GM19238 (cell line): ENCODE data around the gene SECISBP2L.
"Not testable (repeated sequence)": the region's sequence is repeated elsewhere in the genome, so short reads cannot be mapped to it uniquely, and the experiment has no call there.

Experiments
- DNase-seq: peaks from one replicate; pipeline ENCODE4 v3.0.0; 2011; ENCODE audit warnings: low spot score; ENCODE audit not compliant: insufficient read length

The SECISBP2L gene, protein sequence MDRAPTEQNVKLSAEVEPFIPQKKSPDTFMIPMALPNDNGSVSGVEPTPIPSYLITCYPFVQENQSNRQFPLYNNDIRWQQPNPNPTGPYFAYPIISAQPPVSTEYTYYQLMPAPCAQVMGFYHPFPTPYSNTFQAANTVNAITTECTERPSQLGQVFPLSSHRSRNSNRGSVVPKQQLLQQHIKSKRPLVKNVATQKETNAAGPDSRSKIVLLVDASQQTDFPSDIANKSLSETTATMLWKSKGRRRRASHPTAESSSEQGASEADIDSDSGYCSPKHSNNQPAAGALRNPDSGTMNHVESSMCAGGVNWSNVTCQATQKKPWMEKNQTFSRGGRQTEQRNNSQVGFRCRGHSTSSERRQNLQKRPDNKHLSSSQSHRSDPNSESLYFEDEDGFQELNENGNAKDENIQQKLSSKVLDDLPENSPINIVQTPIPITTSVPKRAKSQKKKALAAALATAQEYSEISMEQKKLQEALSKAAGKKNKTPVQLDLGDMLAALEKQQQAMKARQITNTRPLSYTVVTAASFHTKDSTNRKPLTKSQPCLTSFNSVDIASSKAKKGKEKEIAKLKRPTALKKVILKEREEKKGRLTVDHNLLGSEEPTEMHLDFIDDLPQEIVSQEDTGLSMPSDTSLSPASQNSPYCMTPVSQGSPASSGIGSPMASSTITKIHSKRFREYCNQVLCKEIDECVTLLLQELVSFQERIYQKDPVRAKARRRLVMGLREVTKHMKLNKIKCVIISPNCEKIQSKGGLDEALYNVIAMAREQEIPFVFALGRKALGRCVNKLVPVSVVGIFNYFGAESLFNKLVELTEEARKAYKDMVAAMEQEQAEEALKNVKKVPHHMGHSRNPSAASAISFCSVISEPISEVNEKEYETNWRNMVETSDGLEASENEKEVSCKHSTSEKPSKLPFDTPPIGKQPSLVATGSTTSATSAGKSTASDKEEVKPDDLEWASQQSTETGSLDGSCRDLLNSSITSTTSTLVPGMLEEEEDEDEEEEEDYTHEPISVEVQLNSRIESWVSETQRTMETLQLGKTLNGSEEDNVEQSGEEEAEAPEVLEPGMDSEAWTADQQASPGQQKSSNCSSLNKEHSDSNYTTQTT

DNA sequence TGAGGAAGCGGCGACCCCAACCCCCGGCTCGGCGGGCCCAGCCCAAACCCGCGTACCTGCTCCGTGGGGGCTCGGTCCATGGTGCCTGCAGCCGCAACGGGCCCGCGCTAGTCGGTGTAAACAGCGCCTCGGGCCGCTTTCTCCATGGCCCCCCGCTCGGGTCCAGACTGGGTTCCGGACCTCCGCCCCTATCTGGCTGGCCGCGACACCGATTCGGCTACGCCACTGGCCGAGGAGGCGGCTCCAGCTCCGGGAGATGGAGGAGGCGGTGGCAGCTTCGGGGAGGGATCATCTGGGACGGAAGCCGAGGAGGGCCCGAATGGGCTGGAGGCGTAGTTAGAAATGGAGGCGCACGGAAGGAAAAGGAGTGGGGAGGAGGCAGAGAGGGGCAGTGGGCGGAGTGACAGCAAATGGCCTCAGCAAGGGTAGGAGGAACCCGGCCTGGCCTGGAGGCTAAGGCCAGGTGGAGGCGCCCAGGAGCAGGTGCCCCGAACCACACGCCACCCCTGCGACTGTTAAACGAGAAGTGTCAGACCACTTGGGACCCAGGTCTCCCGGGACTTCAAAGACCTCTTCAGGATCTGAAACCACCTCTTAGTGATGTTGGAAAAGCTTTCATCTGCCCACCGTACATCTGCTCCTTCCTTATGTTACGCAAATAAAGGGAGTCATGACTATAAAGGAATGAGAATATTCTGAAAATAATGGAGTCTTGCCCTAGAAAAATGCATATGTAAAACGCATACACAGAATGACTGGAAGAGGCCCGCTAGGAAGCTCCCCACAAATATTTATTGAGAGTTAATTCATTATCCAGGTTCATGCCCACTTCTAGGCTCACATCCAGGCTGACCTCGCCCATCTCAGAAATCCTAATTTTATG, at the start of gene SECISBP2L:
Gene SECISBP2L (minus strand): TSS at position 227 of the 883 bp plus-strand sequence. CDS start 147 bp downstream, at position 80.
- DNase-seq = peak; percentile 86

DNA sequence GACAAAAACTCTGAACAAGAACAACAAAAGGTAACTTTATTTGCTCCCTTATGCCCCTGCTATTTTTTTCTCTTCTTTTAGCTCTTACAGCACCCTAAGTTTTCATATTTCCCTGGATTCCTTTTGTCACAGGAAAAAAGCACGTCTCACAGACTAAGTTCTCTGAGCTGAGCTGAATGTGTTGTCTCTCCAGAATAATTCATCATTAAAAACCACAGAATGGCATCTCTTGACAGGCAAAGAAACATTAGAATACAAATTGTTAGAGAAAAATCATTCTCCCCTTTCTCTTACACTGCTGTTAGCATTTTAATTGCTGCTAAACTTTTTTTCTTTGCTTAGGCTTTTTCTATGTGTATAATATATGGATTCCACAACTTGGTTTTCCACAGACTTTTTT, 48.7 kb upstream of the SECISBP2L start:
- DNase-seq = no peak

DNA sequence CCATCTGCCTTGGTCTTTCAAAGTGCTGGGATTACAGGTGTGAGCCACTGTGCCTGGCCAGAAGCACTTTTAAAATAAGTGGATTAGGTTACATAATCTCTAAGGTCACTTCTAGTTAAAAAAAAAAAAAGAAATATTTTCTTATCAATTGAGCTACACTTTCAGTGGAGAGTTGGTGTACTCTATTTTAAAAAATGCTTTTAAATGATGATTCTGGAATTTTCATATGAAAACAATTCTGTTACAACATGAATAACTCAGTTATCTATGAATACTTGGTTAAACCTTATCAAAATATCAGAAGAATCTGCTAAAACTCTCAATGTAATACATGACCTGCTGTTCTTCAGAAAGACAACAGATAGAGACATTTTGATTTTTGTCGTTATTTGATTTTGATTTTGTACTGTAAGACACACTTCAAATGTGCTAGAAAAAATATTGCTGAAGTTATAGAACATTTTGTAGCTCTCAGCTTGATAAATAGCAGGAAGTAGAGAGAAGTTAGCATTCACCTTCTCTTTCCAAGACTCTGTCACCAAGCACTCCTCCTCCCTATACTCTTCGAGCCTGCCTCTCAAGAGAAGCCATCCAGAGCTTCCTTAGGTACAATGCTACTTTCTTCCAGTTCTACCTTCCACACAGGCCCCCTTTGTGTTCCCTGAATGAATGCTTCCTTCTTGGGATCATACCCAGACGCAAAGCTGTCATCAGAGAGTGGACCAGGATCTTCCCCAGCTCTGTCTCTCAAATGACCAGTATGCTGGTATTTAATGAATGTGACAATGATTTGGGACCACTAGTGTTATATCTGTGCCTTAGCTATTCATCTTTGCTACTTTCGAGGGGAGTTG, 47.2 kb upstream of the SECISBP2L start:
- no peak for DNase-seq

DNA sequence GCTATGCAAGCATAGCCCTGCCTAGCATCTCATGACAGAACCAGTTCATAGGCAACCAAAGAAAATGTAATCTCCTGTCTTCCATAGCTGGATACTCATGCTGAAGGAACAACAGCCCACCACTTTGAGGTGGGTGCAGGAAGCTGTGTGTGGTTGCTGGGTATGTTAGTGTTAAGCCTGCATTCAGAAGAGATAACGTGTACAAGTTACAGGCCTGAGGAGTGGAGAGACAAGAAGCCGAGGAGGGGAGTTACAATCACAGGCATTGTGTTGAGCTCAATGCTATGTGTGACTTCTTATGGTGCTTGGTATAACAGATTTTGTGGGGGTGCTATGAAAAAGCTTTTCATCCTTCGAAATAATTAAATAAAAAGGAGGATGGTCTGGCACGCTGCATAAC, 42.8 kb upstream of the SECISBP2L start:
- no peak for DNase-seq

- DNase-seq = no peak
Observed at GRCh38 chr15:49085696-49086459, 39.6 kb upstream of the SECISBP2L start.

DNA sequence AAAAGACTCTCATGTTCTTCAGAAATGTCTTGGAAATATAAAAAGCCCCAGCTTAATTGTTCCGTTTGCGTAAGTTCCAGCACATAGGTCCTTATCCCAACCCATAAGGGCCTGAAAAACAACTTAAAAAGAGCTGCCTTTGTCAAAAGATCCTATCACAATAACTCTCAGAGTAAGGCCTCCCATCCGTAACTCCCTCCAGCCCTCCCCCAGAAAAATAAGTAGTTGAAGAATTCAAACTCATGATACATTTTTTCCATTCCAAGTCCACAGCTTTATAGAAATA, 38.0 kb upstream of the SECISBP2L start:
- DNase-seq = no peak

- no peak for DNase-seq
Observed at GRCh38 chr15:49083401-49084284, 37.4 kb upstream of the SECISBP2L start.

GRCh38 chr15:49082960-49083359, 36.7 kb upstream of the SECISBP2L start:
- no peak for DNase-seq

DNA sequence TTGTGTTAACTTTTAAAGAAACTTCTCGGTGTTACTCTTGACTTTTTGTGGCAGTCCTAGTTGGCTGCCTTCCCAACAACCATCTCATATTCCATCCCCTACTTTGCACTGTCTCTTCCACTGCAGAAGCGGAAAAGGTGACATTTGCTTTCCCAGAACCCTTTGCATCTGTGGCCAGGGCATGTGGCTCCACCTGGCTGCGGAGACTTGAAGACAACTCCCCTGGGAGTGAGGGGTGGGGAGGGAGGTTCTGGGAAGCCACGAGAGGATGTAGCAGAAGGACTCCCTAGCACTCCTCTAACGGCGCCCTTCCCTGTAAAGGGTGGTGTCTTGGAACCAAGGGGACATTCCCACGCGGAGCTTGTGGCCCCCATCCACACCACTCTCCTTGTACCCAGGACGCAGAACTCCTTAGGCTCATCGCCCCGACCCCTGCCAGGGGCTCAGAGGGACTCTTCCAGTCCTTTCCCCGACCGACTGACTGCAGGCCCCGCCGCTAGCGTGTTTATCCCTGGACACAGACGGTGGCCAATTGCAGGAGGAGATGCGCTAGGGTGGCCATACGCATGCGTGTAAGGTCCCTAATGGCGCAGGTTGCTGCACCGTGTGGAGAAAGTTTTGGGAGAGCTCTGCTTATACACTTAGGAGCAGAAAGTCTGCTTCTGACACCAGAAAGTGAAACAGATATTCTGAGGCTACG, 33.2 kb upstream of the SECISBP2L start:
- DNase-seq = no peak

DNA sequence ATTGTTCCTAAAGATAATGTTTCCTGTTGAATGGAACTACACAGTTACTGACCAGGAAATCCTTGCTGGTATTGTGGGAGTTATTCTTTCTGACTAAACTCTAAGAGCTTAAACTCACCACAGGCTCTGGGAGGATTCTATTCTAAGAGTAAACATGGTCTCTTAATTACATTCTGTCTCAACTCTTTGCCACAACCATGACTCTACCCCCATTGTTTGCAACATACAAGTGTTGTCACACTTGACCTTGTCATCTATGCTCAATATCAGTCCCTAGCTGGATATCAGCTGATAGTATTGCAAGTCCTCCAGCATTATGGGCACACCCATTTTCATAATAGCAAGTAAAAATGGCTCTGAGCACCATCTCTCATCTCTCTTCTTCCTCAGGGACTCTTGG, 29.6 kb upstream of the SECISBP2L start:
- DNase-seq = no peak

DNA sequence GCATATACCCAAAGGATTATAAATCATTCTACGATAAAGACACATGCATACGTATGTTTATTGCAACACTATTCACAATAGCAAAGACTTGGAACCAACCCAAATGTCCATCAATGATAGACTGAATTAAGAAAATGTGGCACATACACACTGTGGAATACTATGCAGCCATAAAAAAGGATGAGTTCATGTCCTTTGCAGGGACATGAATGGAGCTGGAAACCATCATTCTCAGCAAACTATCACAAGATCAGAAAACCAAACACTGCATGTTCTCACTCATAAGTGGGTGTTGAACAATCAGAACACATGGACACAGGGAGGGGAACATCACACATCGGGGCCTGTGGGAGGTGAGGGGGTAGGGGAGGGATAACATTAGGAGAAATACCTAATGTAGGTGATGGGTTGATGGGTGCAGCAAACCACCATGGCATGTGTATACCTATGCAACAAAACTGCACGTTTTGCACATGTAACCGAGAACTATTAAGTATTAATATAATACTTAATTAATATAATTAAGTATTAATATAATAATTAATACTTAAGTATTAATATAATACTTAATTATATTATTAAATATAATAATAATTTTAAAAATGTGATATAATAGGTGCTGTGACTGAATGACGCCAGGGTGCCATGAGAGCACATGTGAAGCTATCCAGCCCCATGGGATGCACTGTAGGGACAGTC, 28.5 kb upstream of the SECISBP2L start:
- not testable (repeated sequence) for DNase-seq

GRCh38 chr15:49066372-49066771, 20.1 kb upstream of the SECISBP2L start:
- DNase-seq = no peak

DNA sequence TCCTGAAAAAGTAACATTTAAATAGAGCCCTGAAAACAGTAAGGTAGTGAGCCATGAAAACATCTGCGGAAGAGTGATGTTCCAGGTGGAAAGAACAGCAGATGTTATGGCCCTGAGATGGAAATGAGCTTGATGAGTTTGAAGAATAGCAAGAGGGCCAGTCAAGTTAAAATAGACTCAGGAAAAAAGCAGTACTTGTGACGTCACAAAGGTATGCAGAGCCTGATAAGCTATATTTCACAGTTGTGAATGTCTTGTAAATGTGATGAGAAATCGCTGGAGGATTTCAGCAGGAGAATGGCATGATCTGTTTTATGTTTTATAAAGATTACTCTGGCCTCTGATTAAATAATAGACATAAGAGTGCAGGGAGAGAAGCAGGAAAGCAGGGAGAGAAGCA, 18.6 kb upstream of the SECISBP2L start:
- no peak for DNase-seq

GRCh38 chr15:49064281-49064653, 18.0 kb upstream of the SECISBP2L start:
- DNase-seq = no peak

- DNase-seq = no peak
Observed at GRCh38 chr15:49063402-49064280, 17.4 kb upstream of the SECISBP2L start.

DNA sequence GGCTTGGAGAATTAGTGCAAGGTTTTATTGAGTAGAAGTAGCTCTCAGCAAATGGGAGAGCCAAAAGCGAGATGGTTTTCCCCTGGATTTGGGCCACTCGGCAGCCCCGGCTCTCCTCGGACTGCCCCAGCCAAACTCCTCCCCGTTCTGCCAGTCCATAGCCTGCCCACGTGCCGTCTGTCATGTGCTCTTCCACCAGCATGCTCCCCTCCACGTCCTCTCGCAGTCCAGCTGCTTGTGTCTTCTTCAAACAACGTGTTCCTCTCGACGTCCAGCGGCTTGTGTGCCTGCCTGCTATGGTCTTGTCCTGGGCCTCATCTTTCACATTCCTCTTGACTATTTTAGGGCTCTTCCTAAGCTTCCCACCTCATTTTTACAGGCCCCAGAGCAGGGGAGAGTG, 16.7 kb upstream of the SECISBP2L start:
- no peak for DNase-seq
